ENCODE data around the gene P2RY2.

DNA sequence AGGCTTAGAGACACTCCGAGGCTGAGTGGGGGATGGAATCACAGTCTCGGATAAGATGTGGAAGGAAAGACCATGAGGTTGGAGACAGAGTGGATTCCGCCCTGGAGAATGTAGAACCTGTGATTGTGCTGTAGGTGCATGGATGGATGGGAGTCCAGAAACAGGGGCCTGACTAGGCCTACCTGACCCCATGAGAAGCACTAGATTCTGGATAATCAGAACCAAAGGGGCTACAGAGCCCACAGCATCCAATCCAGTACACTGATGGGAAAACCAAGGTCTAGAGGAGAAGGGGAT, 43.6 kb upstream of the P2RY2 start:
- TF ChIP-seq, protein P1, sequence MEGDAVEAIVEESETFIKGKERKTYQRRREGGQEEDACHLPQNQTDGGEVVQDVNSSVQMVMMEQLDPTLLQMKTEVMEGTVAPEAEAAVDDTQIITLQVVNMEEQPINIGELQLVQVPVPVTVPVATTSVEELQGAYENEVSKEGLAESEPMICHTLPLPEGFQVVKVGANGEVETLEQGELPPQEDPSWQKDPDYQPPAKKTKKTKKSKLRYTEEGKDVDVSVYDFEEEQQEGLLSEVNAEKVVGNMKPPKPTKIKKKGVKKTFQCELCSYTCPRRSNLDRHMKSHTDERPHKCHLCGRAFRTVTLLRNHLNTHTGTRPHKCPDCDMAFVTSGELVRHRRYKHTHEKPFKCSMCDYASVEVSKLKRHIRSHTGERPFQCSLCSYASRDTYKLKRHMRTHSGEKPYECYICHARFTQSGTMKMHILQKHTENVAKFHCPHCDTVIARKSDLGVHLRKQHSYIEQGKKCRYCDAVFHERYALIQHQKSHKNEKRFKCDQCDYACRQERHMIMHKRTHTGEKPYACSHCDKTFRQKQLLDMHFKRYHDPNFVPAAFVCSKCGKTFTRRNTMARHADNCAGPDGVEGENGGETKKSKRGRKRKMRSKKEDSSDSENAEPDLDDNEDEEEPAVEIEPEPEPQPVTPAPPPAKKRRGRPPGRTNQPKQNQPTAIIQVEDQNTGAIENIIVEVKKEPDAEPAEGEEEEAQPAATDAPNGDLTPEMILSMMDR (IDR thresholded peaks at IDR 0.05 in 2 of 3, conservative IDR thresholded peaks at IDR 0.05 in 1 of 3; ENCODE audit: insufficient read depth in 2 of 3, low read depth in 1 of 3, low read length in 3 of 3), result no peak
- TF ChIP-seq FOXP1 (CRISPR knock-in tag; IDR thresholded peaks at IDR 0.05), result no peak
- no peak for TF ChIP-seq ZBTB7A (IDR thresholded peaks at IDR 0.05; ENCODE audit: borderline replicate concordance, control insufficient read depth, low read depth, low read length)
- no peak for TF ChIP-seq YY1 (IDR thresholded peaks at IDR 0.05; ENCODE audit: borderline replicate concordance in 1 of 3, control insufficient read depth in 1 of 3, extremely low read depth in 1 of 3, insufficient read depth in 3 of 3, insufficient read length in 1 of 3, insufficient replicate concordance in 2 of 3, low read depth in 1 of 3, low read length in 2 of 3)
- no peak for TF ChIP-seq NFYB (IDR thresholded peaks at IDR 0.05; ENCODE audit: extremely low read depth, insufficient read length)
- TF ChIP-seq, protein P2, sequence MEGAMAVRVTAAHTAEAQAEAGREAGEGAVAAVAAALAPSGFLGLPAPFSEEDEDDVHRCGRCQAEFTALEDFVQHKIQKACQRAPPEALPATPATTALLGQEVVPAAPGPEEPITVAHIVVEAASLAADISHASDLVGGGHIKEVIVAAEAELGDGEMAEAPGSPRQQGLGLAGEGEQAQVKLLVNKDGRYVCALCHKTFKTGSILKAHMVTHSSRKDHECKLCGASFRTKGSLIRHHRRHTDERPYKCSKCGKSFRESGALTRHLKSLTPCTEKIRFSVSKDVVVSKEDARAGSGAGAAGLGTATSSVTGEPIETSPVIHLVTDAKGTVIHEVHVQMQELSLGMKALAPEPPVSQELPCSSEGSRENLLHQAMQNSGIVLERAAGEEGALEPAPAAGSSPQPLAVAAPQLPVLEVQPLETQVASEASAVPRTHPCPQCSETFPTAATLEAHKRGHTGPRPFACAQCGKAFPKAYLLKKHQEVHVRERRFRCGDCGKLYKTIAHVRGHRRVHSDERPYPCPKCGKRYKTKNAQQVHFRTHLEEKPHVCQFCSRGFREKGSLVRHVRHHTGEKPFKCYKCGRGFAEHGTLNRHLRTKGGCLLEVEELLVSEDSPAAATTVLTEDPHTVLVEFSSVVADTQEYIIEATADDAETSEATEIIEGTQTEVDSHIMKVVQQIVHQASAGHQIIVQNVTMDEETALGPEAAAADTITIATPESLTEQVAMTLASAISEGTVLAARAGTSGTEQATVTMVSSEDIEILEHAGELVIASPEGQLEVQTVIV (CRISPR knock-in tag; IDR thresholded peaks at IDR 0.05; ENCODE audit: borderline replicate concordance), result no peak
- TF ChIP-seq, protein P3, sequence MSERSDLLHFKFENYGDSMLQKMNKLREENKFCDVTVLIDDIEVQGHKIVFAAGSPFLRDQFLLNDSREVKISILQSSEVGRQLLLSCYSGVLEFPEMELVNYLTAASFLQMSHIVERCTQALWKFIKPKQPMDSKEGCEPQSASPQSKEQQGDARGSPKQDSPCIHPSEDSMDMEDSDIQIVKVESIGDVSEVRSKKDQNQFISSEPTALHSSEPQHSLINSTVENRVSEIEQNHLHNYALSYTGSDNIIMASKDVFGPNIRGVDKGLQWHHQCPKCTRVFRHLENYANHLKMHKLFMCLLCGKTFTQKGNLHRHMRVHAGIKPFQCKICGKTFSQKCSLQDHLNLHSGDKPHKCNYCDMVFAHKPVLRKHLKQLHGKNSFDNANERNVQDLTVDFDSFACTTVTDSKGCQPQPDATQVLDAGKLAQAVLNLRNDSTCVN (CRISPR knock-in tag; IDR thresholded peaks at IDR 0.05), result no peak
- no peak for TF ChIP-seq RCOR1 (IDR thresholded peaks at IDR 0.05; ENCODE audit: borderline replicate concordance in 1 of 2, low read depth in 2 of 2, low read length in 2 of 2)
- no peak for TF ChIP-seq ZNF77 (CRISPR knock-in tag; IDR thresholded peaks at IDR 0.05)
- TF ChIP-seq, protein P4, sequence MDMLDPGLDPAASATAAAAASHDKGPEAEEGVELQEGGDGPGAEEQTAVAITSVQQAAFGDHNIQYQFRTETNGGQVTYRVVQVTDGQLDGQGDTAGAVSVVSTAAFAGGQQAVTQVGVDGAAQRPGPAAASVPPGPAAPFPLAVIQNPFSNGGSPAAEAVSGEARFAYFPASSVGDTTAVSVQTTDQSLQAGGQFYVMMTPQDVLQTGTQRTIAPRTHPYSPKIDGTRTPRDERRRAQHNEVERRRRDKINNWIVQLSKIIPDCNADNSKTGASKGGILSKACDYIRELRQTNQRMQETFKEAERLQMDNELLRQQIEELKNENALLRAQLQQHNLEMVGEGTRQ (CRISPR knock-in tag; IDR thresholded peaks at IDR 0.05), result no peak

Data from K562 (cell line).